Left renal pelvis (tissue), 4 donors: ENCODE results near the gene SGMS2. TPM values are rescaled to one million over a fixed set of nuclear protein-coding genes. Genes with fewer than 3 reads are reported as not detected.
A peak's percentile ranks its signal among the peaks of the same experiment; 100 is the strongest.

Experiments used
- DNase-seq, 4 donors: peaks; one replicate each; pipeline ENCODE4 v3.0.0-alpha.2; 2013; ENCODE audit warnings: low read depth in 4 of 4, low spot score in 3 of 4
- polyA plus RNA-seq, 4 donors: library from polyadenylated mRNA; unstranded; fragments of 120-200 nt; gene quantifications; one replicate each; pipeline ENCODE4 v1.2.1, GENCODE V29; 2013; ENCODE audit not compliant: insufficient read length in 4 of 4

The SGMS2 gene
- 10 to 100 TPM; 14.9 to 17.1 (median 15.2) TPM for polyA plus RNA-seq

GRCh38 chr4:107824350-107825071 lies at the start of gene SGMS2:
Gene SGMS2, plus strand, starts transcription at chr4:107824932. Its CDS starts 70,622 bp downstream, at chr4:107895554.
- DNase-seq = peak in 3 of 4 donors; percentile 48 to 59 (median 51)

- DNase-seq = no peak
Observed at GRCh38 chr4:107777890-107778289, 46.8 kb upstream of the SGMS2 start.

GRCh38 chr4:107778784-107779530 lies 45.8 kb upstream of the SGMS2 start:
- DNase-seq = no peak

- no peak for DNase-seq
Observed at GRCh38 chr4:107780665-107781064, 44.1 kb upstream of the SGMS2 start.

GRCh38 chr4:107791902-107792301 lies 32.8 kb upstream of the SGMS2 start:
- no peak for DNase-seq

- DNase-seq = no peak
Observed at GRCh38 chr4:107792711-107793110, 32.0 kb upstream of the SGMS2 start.

- no peak for DNase-seq
Observed at GRCh38 chr4:107793996-107794395, 30.7 kb upstream of the SGMS2 start.

- no peak for DNase-seq
Observed at GRCh38 chr4:107799669-107800450, 24.9 kb upstream of the SGMS2 start.

- DNase-seq = no peak
Observed at GRCh38 chr4:107800706-107801105, 24.0 kb upstream of the SGMS2 start.

- DNase-seq = no peak
Observed at GRCh38 chr4:107801766-107802211, 22.9 kb upstream of the SGMS2 start.

GRCh38 chr4:107804956-107805355 lies 19.8 kb upstream of the SGMS2 start:
- DNase-seq = no peak

- no peak for DNase-seq
Observed at GRCh38 chr4:107806196-107806595, 18.5 kb upstream of the SGMS2 start.

GRCh38 chr4:107808572-107808971 lies 16.2 kb upstream of the SGMS2 start:
- no peak for DNase-seq

GRCh38 chr4:107809210-107809609 lies 15.5 kb upstream of the SGMS2 start:
- DNase-seq = no peak

GRCh38 chr4:107814758-107815157 lies 10.0 kb upstream of the SGMS2 start:
- DNase-seq = no peak

GRCh38 chr4:107815158-107815557 lies 9.6 kb upstream of the SGMS2 start:
- DNase-seq = no peak

- no peak for DNase-seq
Observed at GRCh38 chr4:107818301-107818910, 6.3 kb upstream of the SGMS2 start.

- DNase-seq = peak in 1 of 4 donors; percentile 12
Observed at GRCh38 chr4:107823870-107824349, 822 bp upstream of the SGMS2 start.

GRCh38 chr4:107825072-107825824 lies 516 bp downstream of the SGMS2 start:
- peak in 3 of 4 donors; percentile 21 to 34 (median 27) for DNase-seq
